Loucy (cell line): ENCODE data around the gene PHF20.

Source experiments
- H2AFZ ChIP-seq: fragments of 200-600 bp; sonication (generic); 2 replicates; pipeline ENCODE4 v1.6.0; 2016; ENCODE audit warnings: antibody characterized with exemption, mild to moderate bottlenecking, low read length, moderate library complexity
- H3F3A ChIP-seq: fragments of 200-600 bp; 2 replicates; pipeline ENCODE4 v1.6.0; 2016; ENCODE audit warnings: antibody characterized with exemption, low read depth, mild to moderate bottlenecking
- H3K27me3 ChIP-seq: fragments of 200-600 bp; sonication (generic); 2 replicates; pipeline ENCODE4 v1.6.1; 2014; ENCODE audit warnings: low read length, mild to moderate bottlenecking; ENCODE audit not compliant: insufficient read depth, poor library complexity, severe bottlenecking
- H3K36me3 ChIP-seq: fragments of 200-600 bp; sonication (generic); 2 replicates; pipeline ENCODE4 v1.6.1; 2016; ENCODE audit warnings: low read length; ENCODE audit not compliant: insufficient read depth
- H3K4me1 ChIP-seq: fragments of 200-600 bp; sonication (generic); 2 replicates; pipeline ENCODE4 v1.5.1; 2014; ENCODE audit warnings: low read length, mild to moderate bottlenecking; ENCODE audit not compliant: insufficient read depth, poor library complexity, severe bottlenecking
- H3K4me2 ChIP-seq: fragments of 200-600 bp; sonication (generic); 2 replicates; pipeline ENCODE4 v1.6.0; 2014; ENCODE audit warnings: antibody characterized with exemption, low read length, low read depth, mild to moderate bottlenecking; ENCODE audit not compliant: poor library complexity, severe bottlenecking
- H3K4me3 ChIP-seq: fragments of 200-600 bp; sonication (generic); 2 replicates; pipeline ENCODE4 v1.5.1; 2014; ENCODE audit warnings: low read length, mild to moderate bottlenecking, mixed read lengths; ENCODE audit not compliant: poor library complexity, severe bottlenecking
- H3K79me2 ChIP-seq: fragments of 200-600 bp; sonication (generic); 2 replicates; pipeline ENCODE4 v1.6.1; 2014; ENCODE audit warnings: low read length; ENCODE audit not compliant: insufficient read depth
- H3K9ac ChIP-seq: fragments of 200-600 bp; sonication (generic); 2 replicates; pipeline ENCODE4 v1.6.0; 2014; ENCODE audit warnings: mild to moderate bottlenecking, low read depth, low read length, moderate library complexity; ENCODE audit not compliant: poor library complexity, severe bottlenecking
- H3K9me2 ChIP-seq: fragments of 200-600 bp; sonication (generic); replicated peaks from 2 replicates; pipeline ENCODE4 v1.6.1; 2016; ENCODE audit warnings: low read depth, low read length, mixed read lengths
- H3K9me3 ChIP-seq: fragments of 200-600 bp; sonication (generic); 2 replicates; pipeline ENCODE4 v1.6.1; 2014; ENCODE audit warnings: mild to moderate bottlenecking, antibody characterized with exemption, low read length, low read depth; ENCODE audit not compliant: insufficient read depth
- H4K20me1 ChIP-seq: fragments of 200-600 bp; sonication (generic); 2 replicates; pipeline ENCODE4 v1.6.0; 2014; ENCODE audit warnings: antibody characterized with exemption, low read length, mild to moderate bottlenecking; ENCODE audit not compliant: insufficient read depth, poor library complexity, severe bottlenecking
- EZH2phosphoT487 ChIP-seq: fragments of 200-600 bp; IDR thresholded peaks from 2 replicates; pipeline ENCODE4 v1.6.1; 2018; ENCODE audit warnings: antibody characterized with exemption, mild to moderate bottlenecking, moderate library complexity, borderline replicate concordance
- TF ChIP-seq, protein P1 (sequence below): fragments of 200-600 bp; sonication (generic); conservative IDR thresholded peaks from 2 replicates; pipeline ENCODE4 v1.5.1; 2014; ENCODE audit warnings: mild to moderate bottlenecking, antibody characterized with exemption, low read length

The PHF20 gene

DNA sequence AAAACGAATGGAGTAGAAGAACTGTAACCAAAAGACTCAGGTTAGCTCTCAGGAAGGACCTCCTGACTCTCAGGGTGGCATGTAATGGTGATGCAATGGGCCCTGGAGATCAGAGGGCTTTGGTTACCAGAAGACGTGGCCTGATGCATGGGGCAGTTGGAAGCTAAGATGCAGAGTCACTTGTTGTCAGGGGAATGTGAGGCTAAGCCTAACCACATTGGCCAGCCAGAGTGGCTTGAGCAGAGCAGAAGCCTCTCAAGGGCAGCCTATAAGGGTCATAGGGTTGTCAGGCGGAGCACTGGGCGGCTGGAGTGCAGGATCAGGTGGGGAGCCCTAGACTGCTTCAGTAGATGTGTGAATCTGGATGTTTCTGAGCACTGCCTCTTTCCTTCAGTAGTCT lies 202.4 kb downstream of the PHF20 start:
- Histone ChIP-seq H3F3A (no peaks in the 10 kb centered on the region), H3K4me2 (no peak overlapping the region), H3K27me3 (no peaks in the 10 kb centered on the region), H3K36me3 (no peaks in the 10 kb centered on the region), H4K20me1 (no peaks in the 10 kb centered on the region), H2AFZ (no peak overlapping the region), H3K4me1 (no peaks in the 10 kb centered on the region), H3K79me2 (no peaks in the 10 kb centered on the region), H3K4me3 (no peak overlapping the region), H3K9ac (no peak overlapping the region), H3K9me3 (no peaks in the 10 kb centered on the region), H3K9me2 (no peaks in the 10 kb centered on the region)
- TF ChIP-seq EZH2phosphoT487, result no peak
- TF ChIP-seq, protein P1, sequence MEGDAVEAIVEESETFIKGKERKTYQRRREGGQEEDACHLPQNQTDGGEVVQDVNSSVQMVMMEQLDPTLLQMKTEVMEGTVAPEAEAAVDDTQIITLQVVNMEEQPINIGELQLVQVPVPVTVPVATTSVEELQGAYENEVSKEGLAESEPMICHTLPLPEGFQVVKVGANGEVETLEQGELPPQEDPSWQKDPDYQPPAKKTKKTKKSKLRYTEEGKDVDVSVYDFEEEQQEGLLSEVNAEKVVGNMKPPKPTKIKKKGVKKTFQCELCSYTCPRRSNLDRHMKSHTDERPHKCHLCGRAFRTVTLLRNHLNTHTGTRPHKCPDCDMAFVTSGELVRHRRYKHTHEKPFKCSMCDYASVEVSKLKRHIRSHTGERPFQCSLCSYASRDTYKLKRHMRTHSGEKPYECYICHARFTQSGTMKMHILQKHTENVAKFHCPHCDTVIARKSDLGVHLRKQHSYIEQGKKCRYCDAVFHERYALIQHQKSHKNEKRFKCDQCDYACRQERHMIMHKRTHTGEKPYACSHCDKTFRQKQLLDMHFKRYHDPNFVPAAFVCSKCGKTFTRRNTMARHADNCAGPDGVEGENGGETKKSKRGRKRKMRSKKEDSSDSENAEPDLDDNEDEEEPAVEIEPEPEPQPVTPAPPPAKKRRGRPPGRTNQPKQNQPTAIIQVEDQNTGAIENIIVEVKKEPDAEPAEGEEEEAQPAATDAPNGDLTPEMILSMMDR, result no peak

DNA sequence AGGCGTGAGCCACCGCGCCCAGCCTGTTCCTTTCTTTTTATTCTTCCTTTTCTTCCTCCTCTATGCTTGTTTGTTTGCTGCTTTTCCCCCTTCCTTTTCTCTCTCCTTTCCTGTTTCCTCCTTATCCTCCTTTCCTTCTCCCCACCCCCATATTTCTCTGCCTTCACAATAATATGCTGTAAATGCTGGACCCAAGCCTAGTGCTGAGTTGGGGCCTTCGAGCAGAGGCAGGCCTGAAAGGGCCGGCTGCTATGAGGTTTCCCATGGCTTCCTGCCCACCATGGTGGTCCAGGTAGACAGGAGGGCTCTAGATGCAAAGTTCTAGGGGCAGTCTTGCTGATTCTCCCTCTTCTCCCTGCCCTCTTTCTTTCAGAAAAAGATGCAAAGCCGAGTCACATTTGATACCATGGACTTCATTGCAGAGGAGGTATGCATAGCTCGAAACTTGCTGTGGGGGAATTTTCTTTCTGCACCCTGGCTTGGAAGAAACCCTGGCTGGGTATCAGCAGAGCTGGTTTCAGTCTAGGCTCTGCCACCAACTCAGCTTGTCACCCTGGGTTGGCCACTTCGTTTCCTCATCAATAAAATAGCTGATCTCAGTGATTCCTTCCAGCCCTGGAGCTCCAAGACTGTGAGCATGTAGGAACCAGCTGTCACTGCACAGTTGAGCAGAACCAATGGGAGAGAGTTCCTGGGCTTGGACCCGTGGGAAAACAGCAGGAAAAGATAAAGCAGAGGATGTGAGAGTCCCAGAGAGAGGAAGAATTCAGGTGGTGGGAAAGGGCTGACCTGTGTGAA lies 204.0 kb downstream of the PHF20 start:
- H3K9ac ChIP-seq, result no peak overlapping the region
- H3K79me2 ChIP-seq, result no peaks in the 10 kb centered on the region
- no peaks in the 10 kb centered on the region for H3K27me3 ChIP-seq
- no peaks in the 10 kb centered on the region for H4K20me1 ChIP-seq
- no peaks in the 10 kb centered on the region for H3K36me3 ChIP-seq
- TF ChIP-seq EZH2phosphoT487, result no peak
- TF ChIP-seq, protein P1, result no peak
- no peaks in the 10 kb centered on the region for H3K4me1 ChIP-seq
- no peaks in the 10 kb centered on the region for H3K9me2 ChIP-seq
- no peak overlapping the region for H3K4me2 ChIP-seq
- no peaks in the 10 kb centered on the region for H3K9me3 ChIP-seq
- no peak overlapping the region for H3K4me3 ChIP-seq
- H2AFZ ChIP-seq, result no peak overlapping the region
- H3F3A ChIP-seq, result no peaks in the 10 kb centered on the region

DNA sequence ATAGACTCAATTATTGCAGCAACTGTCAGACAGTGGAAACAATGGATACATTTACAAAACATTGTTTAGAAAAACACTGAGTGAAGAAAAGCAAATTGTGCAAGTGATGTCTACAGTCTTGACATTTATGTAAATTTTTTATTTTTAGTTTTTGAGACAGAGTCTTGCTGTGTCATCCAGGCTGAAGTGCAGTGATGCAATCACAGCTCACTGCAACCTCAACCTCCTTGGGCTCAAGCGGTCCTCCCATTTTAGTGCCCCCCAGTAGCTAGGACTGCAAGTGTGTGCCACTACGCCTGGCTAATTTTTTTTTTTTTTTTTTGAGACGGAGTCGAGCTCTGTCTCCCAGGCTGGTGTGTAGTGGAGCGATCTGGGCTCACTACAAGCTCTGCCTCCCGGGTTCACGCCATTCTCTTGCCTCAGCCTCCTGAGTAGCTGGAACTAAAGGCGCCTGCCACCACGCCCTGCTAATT lies 206.3 kb downstream of the PHF20 start:
- Histone ChIP-seq H3K4me2 (no peak overlapping the region), H3K27me3 (no peaks in the 10 kb centered on the region), H3F3A (no peaks in the 10 kb centered on the region), H3K9me3 (no peaks in the 10 kb centered on the region), H3K9ac (no peak overlapping the region), H3K4me3 (no peak overlapping the region), H3K4me1 (no peaks in the 10 kb centered on the region), H2AFZ (no peak overlapping the region), H3K79me2 (no peaks in the 10 kb centered on the region), H3K36me3 (no peaks in the 10 kb centered on the region), H4K20me1 (no peaks in the 10 kb centered on the region), H3K9me2 (no peaks in the 10 kb centered on the region)
- TF ChIP-seq EZH2phosphoT487, result no peak

DNA sequence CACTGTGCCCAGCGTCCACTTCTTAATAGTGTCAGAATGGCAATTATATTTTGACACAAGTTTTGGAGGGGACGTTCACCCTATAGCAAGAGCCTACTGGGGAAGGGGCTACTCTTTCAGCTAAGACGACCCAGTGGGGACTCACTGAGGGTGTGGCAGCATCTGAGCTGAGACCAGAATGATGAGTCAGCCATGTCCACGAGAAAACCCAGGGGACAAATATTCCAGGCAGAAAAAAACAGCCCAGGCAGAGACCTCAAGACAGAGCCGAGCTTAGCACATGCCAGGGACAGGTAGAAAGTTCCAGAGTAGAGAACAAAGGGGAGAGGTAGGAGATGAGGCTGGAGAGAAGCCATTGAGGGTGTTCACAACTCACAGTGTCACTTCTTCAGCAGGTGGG lies 207.7 kb downstream of the PHF20 start:
- no peaks in the 10 kb centered on the region for H4K20me1 ChIP-seq
- H3K9ac ChIP-seq, result no peak overlapping the region
- no peaks in the 10 kb centered on the region for H3K9me2 ChIP-seq
- H3K27me3 ChIP-seq, result no peaks in the 10 kb centered on the region
- H3K79me2 ChIP-seq, result no peaks in the 10 kb centered on the region
- H3K4me2 ChIP-seq, result no peak overlapping the region
- H3K4me1 ChIP-seq, result no peaks in the 10 kb centered on the region
- no peaks in the 10 kb centered on the region for H3F3A ChIP-seq
- H2AFZ ChIP-seq, result no peak overlapping the region
- TF ChIP-seq EZH2phosphoT487, result no peak
- TF ChIP-seq, protein P1, result no peak
- no peaks in the 10 kb centered on the region for H3K9me3 ChIP-seq
- H3K36me3 ChIP-seq, result no peaks in the 10 kb centered on the region
- no peak overlapping the region for H3K4me3 ChIP-seq
